Liver (tissue), 9 donors: ENCODE measurements around the gene SCTR. TPM values are rescaled to one million over a fixed set of nuclear protein-coding genes. Genes with fewer than 3 reads are reported as not detected.

ENCODE experiments used
- DNase-seq: peaks from one replicate; pipeline ENCODE4 v3.0.0-alpha.2; 2017; ENCODE audit warnings: low spot score
- H3K27ac ChIP-seq, 2 donors: one replicate each; pipeline ENCODE4 v1.7.0; 2013; ENCODE audit warnings: inconsistent platforms in 2 of 2, low read length in 2 of 2, control low read depth in 1 of 2, low read depth in 1 of 2, mild to moderate bottlenecking in 1 of 2
- H3K27me3 ChIP-seq, 4 donors: one replicate each; pipeline versions ENCODE4 v1.6.1 to v1.7.0; 2013; ENCODE audit warnings: low read length in 3 of 4, inconsistent platforms in 1 of 4, mild to moderate bottlenecking in 1 of 4, moderate library complexity in 1 of 4; ENCODE audit not compliant: control insufficient read depth in 4 of 4, insufficient read depth in 4 of 4
- H3K36me3 ChIP-seq, 4 donors: one replicate each; pipeline versions ENCODE4 v1.6.1 to v1.7.0; 2013; ENCODE audit warnings: low read length in 3 of 4, mild to moderate bottlenecking in 3 of 4, low read depth in 1 of 4, moderate library complexity in 1 of 4; ENCODE audit not compliant: control insufficient read depth in 4 of 4, insufficient read depth in 3 of 4
- H3K4me1 ChIP-seq, 4 donors: one replicate each; pipeline versions ENCODE4 v1.6.1 to v1.7.0; 2013; ENCODE audit warnings: low read length in 3 of 4, mild to moderate bottlenecking in 3 of 4, moderate library complexity in 1 of 4; ENCODE audit not compliant: control insufficient read depth in 4 of 4, insufficient read depth in 4 of 4
- H3K4me3 ChIP-seq, 3 donors: one replicate each; pipeline versions ENCODE4 v1.6.1 to v1.7.0; 2013; ENCODE audit warnings: low read length in 3 of 3, control low read depth in 1 of 3, low read depth in 1 of 3, mild to moderate bottlenecking in 1 of 3
- H3K9ac ChIP-seq, 2 donors: one replicate each; pipeline ENCODE4 v1.7.0; 2013; ENCODE audit warnings: low read length in 2 of 2, mild to moderate bottlenecking in 2 of 2, moderate library complexity in 2 of 2, control low read depth in 1 of 2, low read depth in 1 of 2
- H3K9me3 ChIP-seq, 4 donors: one replicate each; pipeline versions ENCODE4 v1.6.1 to v1.7.0; 2013; ENCODE audit warnings: low read length in 3 of 4; ENCODE audit not compliant: control insufficient read depth in 4 of 4
- EGR1 ChIP-seq, 2 donors: IDR thresholded peaks; 2 replicates each; pipeline ENCODE4 v1.6.1; 2016 to 2018; ENCODE audit warnings: antibody characterized with exemption in 2 of 2, low read depth in 2 of 2
- FOXA1 ChIP-seq: IDR thresholded peaks from 2 replicates; pipeline ENCODE4 v1.6.1; 2016; ENCODE audit warnings: antibody characterized with exemption
- FOXA2 ChIP-seq: IDR thresholded peaks from 2 replicates; pipeline ENCODE4 v1.6.1; 2016; ENCODE audit warnings: antibody characterized with exemption
- GABPA ChIP-seq, 2 donors: IDR thresholded peaks in 1 of 2; conservative IDR thresholded peaks in 1 of 2; 2 replicates each; pipeline ENCODE4 v1.6.1; 2016; ENCODE audit warnings: antibody characterized with exemption in 2 of 2, mild to moderate bottlenecking in 1 of 2, moderate library complexity in 1 of 2
- HNF4A ChIP-seq, 2 donors: conservative IDR thresholded peaks; 2 replicates each; pipeline ENCODE4 v1.6.1; 2016; ENCODE audit warnings: antibody characterized with exemption in 2 of 2, mild to moderate bottlenecking in 2 of 2
- HNF4G ChIP-seq: IDR thresholded peaks from 2 replicates; pipeline ENCODE4 v1.6.1; 2016; ENCODE audit warnings: antibody characterized with exemption
- JUND ChIP-seq, 2 donors: IDR thresholded peaks; 2 replicates each; pipeline ENCODE4 v1.6.1; 2016; ENCODE audit warnings: antibody characterized with exemption in 2 of 2
- NR2F2 ChIP-seq: IDR thresholded peaks from 2 replicates; pipeline ENCODE4 v1.6.1; 2016; ENCODE audit warnings: antibody characterized with exemption
- RXRA ChIP-seq, 2 donors: IDR thresholded peaks; 2 replicates each; pipeline ENCODE4 v1.6.1; 2017 to 2018; ENCODE audit warnings: antibody characterized with exemption in 2 of 2, mild to moderate bottlenecking in 1 of 2
- SP1 ChIP-seq: IDR thresholded peaks from 2 replicates; pipeline ENCODE4 v1.6.1; 2018; ENCODE audit warnings: antibody characterized with exemption, mild to moderate bottlenecking
- YY1 ChIP-seq: IDR thresholded peaks from 2 replicates; pipeline ENCODE4 v1.6.1; 2016; ENCODE audit warnings: antibody characterized with exemption, mild to moderate bottlenecking
- WGBS: extraction: QIAGEN DNeasy Blood & Tissue Kit; methylation state at CpG from one replicate; pipeline ENCODE4 v1.1.7; 2013; 5-methylcytosine and 5-hydroxymethylcytosine counted together
- polyA plus RNA-seq, 2 donors: library from polyadenylated mRNA; stranded (reverse) in 1 of 2; unstranded in 1 of 2; fragments of 200-250 nt in 1 of 2; fragments of >200 nt in 1 of 2; fragmentation: Nextera tagmentation in 1 of 2; extraction: Ambion mirVana in 1 of 2; gene quantifications; one replicate each; pipeline versions ENCODE4 v1.2.1 to v1.2.3, GENCODE V29; 2013 to 2015
- total RNA-seq, 2 donors: library from RNA; depleted of rRNA; stranded (reverse); fragments of >200 nt; gene quantifications; one replicate each; pipeline ENCODE4 v1.2.3, GENCODE V29; 2014
- TF ChIP-seq, protein P1 (sequence below): IDR thresholded peaks from 2 replicates; pipeline ENCODE4 v1.6.1; 2016; ENCODE audit warnings: antibody characterized with exemption
- TF ChIP-seq, protein P2 (sequence below): IDR thresholded peaks from 2 replicates; pipeline ENCODE4 v1.6.1; 2016; ENCODE audit warnings: antibody characterized with exemption, mild to moderate bottlenecking
- TF ChIP-seq, protein P3 (sequence below): fragments of 150-350 bp; IDR thresholded peaks from 2 replicates; pipeline ENCODE4 v1.5.1; 2017; ENCODE audit warnings: improper control_type of control experiment, low read depth, low read length; ENCODE audit not compliant: missing input control
- TF ChIP-seq, protein P4 (sequence below): IDR thresholded peaks from 2 replicates; pipeline ENCODE4 v1.6.1; 2016; ENCODE audit warnings: antibody characterized with exemption
- donor health status: healthy.
- donor health status: healthy.
- donor health status: healthy.
- donor health status: healthy.
- donor health status: healthy.

SCTR gene
- total and polyA plus RNA-seq, 4 donors: 0.17 to 0.47 (median 0.29) TPM

DNA sequence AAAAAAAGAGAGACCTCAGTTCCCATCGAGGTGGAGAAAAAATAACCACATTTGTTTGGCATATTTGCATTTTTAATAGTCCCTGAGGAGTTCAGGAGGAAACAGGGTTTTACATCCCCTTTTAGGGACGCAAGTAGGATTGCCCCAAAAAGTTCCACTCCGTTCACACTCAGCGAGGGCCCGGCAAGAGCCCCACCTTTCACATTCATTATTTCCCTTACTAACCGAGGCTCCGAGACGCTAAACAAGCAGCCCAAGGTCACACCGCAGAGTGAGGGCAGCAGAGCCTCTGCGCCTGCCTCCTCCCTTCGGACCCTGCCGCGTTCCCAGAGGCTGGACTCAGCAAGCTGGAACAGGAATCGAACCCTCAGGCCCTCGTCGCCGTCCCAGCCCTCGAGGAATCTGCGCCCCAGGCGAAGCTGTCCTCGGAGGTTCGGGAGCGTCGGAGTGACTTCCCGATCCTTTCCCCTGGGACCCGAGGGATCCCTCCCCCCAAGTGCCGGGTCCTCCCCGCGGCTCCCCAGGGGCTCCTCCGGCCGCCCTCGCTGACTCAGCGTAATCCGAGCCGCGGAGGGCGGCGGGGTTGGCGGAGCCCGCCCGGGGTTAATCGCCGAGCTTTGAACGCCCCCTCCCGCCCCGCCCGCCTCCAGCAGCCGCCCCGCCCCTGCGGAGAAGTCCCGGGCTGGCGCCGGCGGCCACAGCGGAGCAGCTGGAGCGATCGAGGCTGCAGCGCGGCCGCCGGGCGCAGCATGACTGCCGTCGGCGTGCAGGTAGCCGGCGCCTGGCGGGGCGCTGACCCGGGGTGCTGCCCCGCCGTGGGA is 92.9 kb downstream of the SCTR start, which contains the start of gene TMEM37:
TSS of gene TMEM37 (plus strand) at position 700 of the 821 bp plus-strand sequence. CDS start at position 750, 50 bp downstream.
- peak; percentile 10 for TF ChIP-seq HNF4G
- TF ChIP-seq FOXA1: no peak
- peak; percentile 64 for TF ChIP-seq YY1
- TF ChIP-seq, protein P1, sequence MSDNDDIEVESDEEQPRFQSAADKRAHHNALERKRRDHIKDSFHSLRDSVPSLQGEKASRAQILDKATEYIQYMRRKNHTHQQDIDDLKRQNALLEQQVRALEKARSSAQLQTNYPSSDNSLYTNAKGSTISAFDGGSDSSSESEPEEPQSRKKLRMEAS: peak; percentile 31
- TF ChIP-seq JUND (IDR thresholded peaks at IDR 0.05): peak in 1 of 2 donors; percentile 23
- peak; percentile 52 to 63 for TF ChIP-seq RXRA (IDR thresholded peaks at IDR 0.05)
- TF ChIP-seq NR2F2: peak; percentile 43
- no peak for TF ChIP-seq GABPA (IDR thresholded peaks at IDR 0.05 in 1 of 2, conservative IDR thresholded peaks at IDR 0.05 in 1 of 2)
- TF ChIP-seq, protein P2, sequence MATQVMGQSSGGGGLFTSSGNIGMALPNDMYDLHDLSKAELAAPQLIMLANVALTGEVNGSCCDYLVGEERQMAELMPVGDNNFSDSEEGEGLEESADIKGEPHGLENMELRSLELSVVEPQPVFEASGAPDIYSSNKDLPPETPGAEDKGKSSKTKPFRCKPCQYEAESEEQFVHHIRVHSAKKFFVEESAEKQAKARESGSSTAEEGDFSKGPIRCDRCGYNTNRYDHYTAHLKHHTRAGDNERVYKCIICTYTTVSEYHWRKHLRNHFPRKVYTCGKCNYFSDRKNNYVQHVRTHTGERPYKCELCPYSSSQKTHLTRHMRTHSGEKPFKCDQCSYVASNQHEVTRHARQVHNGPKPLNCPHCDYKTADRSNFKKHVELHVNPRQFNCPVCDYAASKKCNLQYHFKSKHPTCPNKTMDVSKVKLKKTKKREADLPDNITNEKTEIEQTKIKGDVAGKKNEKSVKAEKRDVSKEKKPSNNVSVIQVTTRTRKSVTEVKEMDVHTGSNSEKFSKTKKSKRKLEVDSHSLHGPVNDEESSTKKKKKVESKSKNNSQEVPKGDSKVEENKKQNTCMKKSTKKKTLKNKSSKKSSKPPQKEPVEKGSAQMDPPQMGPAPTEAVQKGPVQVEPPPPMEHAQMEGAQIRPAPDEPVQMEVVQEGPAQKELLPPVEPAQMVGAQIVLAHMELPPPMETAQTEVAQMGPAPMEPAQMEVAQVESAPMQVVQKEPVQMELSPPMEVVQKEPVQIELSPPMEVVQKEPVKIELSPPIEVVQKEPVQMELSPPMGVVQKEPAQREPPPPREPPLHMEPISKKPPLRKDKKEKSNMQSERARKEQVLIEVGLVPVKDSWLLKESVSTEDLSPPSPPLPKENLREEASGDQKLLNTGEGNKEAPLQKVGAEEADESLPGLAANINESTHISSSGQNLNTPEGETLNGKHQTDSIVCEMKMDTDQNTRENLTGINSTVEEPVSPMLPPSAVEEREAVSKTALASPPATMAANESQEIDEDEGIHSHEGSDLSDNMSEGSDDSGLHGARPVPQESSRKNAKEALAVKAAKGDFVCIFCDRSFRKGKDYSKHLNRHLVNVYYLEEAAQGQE: peak; percentile 84
- TF ChIP-seq SP1: peak; percentile 45
- TF ChIP-seq HNF4A (conservative IDR thresholded peaks at IDR 0.05): peak; percentile 28 to 49
- peak within 1 kb of the TSS; percentile 92 to 95 for H3K27ac ChIP-seq
- WGBS: 2% methylated on average over 72 of the region's 72 CpGs
- H3K4me3 ChIP-seq: peak within 1 kb of the TSS; percentile 79 to 94 (median 89)
- DNase-seq: peak; percentile 77
- H3K9me3 ChIP-seq: no peaks in the 10 kb centered on the region
- peak within 1 kb of the TSS; percentile 94 to 96 for H3K9ac ChIP-seq
- H3K36me3 ChIP-seq: no peaks in the 10 kb centered on the region
- no peaks in the 10 kb centered on the region for H3K27me3 ChIP-seq
- peaks cover 21 to 74% (median 52%) of the 10 kb centered on the region in 4 donors for H3K4me1 ChIP-seq

DNA sequence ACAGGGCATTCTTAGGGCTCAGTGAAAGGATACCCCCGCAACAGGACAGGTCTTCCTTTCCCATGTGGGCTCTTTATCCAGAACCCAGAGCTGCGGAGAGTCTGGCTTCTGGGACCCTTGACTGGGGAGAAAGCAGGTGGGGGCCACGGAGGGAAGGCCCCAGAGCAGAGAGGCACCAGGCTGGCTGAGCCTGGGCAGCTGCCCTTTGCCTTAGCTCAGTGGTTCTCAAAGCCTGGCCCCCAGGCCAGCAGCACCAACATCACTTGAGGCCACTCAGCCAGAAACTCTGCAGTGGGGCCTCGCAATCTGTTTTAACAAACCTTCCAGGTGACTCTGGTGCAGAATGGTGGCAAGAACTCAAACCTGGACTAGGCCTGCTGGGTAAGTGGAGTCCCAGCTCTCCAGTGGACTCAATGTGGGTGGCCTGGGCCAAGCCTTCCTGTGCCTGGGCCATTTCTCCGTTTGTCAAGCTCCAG is 94.2 kb downstream of the SCTR start:
- Histone ChIP-seq H3K9ac (no peak overlapping the region), H3K36me3 (no peaks in the 10 kb centered on the region), H3K27me3 (no peaks in the 10 kb centered on the region), H3K4me3 (no peak overlapping the region), H3K4me1 (peaks cover 27 to 68% (median 47%) of the 10 kb centered on the region in 4 donors), H3K27ac (peak overlapping the region; percentile 92 to 95), H3K9me3 (no peaks in the 10 kb centered on the region)
- whole genome bisulfite sequencing: 92% methylated on average over 5 of the region's 5 CpGs
- no peak for TF ChIP-seq FOXA1
- TF ChIP-seq YY1: no peak
- TF ChIP-seq, protein P3, sequence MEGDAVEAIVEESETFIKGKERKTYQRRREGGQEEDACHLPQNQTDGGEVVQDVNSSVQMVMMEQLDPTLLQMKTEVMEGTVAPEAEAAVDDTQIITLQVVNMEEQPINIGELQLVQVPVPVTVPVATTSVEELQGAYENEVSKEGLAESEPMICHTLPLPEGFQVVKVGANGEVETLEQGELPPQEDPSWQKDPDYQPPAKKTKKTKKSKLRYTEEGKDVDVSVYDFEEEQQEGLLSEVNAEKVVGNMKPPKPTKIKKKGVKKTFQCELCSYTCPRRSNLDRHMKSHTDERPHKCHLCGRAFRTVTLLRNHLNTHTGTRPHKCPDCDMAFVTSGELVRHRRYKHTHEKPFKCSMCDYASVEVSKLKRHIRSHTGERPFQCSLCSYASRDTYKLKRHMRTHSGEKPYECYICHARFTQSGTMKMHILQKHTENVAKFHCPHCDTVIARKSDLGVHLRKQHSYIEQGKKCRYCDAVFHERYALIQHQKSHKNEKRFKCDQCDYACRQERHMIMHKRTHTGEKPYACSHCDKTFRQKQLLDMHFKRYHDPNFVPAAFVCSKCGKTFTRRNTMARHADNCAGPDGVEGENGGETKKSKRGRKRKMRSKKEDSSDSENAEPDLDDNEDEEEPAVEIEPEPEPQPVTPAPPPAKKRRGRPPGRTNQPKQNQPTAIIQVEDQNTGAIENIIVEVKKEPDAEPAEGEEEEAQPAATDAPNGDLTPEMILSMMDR: no peak
- no peak for TF ChIP-seq SP1
- TF ChIP-seq, protein P2: no peak
- TF ChIP-seq HNF4A (conservative IDR thresholded peaks at IDR 0.05): no peak
- TF ChIP-seq RXRA (IDR thresholded peaks at IDR 0.05): no peak
- no peak for TF ChIP-seq EGR1 (IDR thresholded peaks at IDR 0.05; ENCODE audit: low read depth in 2 of 2)
- TF ChIP-seq NR2F2: no peak
- TF ChIP-seq, protein P1: no peak
- TF ChIP-seq FOXA2: no peak
- TF ChIP-seq, protein P4, sequence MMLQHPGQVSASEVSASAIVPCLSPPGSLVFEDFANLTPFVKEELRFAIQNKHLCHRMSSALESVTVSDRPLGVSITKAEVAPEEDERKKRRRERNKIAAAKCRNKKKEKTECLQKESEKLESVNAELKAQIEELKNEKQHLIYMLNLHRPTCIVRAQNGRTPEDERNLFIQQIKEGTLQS: no peak
- no peak for TF ChIP-seq GABPA (IDR thresholded peaks at IDR 0.05 in 1 of 2, conservative IDR thresholded peaks at IDR 0.05 in 1 of 2)
- DNase-seq: no peak
